Chondrocyte (in vitro differentiated cells): Measurements from ENCODE around the gene FAM163B. TPM values are rescaled to one million over a fixed set of nuclear protein-coding genes. Genes with fewer than 3 reads are reported as not detected.
"Not testable (repeated sequence)": the region's sequence is repeated elsewhere in the genome, so short reads cannot be mapped to it uniquely, and the experiment has no call there.

Experiments
- DNase-seq: peaks from one replicate; pipeline ENCODE4 v3.0.0; 2021; ENCODE audit warnings: mixed read lengths, low spot score
- H3K27ac Mint-ChIP-seq: one replicate; pipeline ENCODE4 v1.8.0; 2021; ENCODE audit warnings: mild to moderate bottlenecking, moderate library complexity, mixed read lengths; ENCODE audit not compliant: unreplicated experiment
- H3K27me3 Mint-ChIP-seq: 2 replicates; pipeline ENCODE4 v1.8.0; 2021; ENCODE audit warnings: low read depth, mixed read lengths
- H3K36me3 Mint-ChIP-seq: 2 replicates; pipeline ENCODE4 v1.8.0; 2021; ENCODE audit warnings: low read depth, mixed read lengths
- H3K4me1 Mint-ChIP-seq: 2 replicates; pipeline ENCODE4 v1.8.0; 2021; ENCODE audit warnings: low read depth, mild to moderate bottlenecking, mixed read lengths
- H3K4me3 Mint-ChIP-seq: one replicate; pipeline ENCODE4 v1.8.0; 2021; ENCODE audit warnings: mild to moderate bottlenecking, moderate library complexity, mixed read lengths; ENCODE audit not compliant: unreplicated experiment
- H3K9me3 Mint-ChIP-seq: 2 replicates; pipeline ENCODE4 v1.8.0; 2021; ENCODE audit warnings: low read depth, mixed read lengths
- total RNA-seq: library from RNA; stranded (reverse); gene quantifications from 3 replicates; pipeline ENCODE4 v1.2.1, GENCODE V29; 2021
- TF ChIP-seq, protein P1 (sequence below): fragments of 200-600 bp; sonication (generic); IDR thresholded peaks from 2 replicates; pipeline ENCODE4 v1.5.0; 2021; ENCODE audit warnings: antibody characterized with exemption, mild to moderate bottlenecking, moderate library complexity

Gene FAM163B
- total RNA-seq, 1 donor from 2014 or later, result not detected

GRCh38 chr9:133566817-133567216 is 42.4 kb downstream of the FAM163B start:
- DNase-seq, result no peak
- Mint-ChIP-seq H3K27ac (no peak overlapping the region), H3K4me1 (peaks cover 7% of the 10 kb centered on the region), H3K4me3 (no peak overlapping the region), H3K9me3 (no peaks in the 10 kb centered on the region), H3K27me3 (peaks cover 22% of the 10 kb centered on the region), H3K36me3 (no peaks in the 10 kb centered on the region)
- TF ChIP-seq, protein P1, sequence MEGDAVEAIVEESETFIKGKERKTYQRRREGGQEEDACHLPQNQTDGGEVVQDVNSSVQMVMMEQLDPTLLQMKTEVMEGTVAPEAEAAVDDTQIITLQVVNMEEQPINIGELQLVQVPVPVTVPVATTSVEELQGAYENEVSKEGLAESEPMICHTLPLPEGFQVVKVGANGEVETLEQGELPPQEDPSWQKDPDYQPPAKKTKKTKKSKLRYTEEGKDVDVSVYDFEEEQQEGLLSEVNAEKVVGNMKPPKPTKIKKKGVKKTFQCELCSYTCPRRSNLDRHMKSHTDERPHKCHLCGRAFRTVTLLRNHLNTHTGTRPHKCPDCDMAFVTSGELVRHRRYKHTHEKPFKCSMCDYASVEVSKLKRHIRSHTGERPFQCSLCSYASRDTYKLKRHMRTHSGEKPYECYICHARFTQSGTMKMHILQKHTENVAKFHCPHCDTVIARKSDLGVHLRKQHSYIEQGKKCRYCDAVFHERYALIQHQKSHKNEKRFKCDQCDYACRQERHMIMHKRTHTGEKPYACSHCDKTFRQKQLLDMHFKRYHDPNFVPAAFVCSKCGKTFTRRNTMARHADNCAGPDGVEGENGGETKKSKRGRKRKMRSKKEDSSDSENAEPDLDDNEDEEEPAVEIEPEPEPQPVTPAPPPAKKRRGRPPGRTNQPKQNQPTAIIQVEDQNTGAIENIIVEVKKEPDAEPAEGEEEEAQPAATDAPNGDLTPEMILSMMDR, result no peak

DNA sequence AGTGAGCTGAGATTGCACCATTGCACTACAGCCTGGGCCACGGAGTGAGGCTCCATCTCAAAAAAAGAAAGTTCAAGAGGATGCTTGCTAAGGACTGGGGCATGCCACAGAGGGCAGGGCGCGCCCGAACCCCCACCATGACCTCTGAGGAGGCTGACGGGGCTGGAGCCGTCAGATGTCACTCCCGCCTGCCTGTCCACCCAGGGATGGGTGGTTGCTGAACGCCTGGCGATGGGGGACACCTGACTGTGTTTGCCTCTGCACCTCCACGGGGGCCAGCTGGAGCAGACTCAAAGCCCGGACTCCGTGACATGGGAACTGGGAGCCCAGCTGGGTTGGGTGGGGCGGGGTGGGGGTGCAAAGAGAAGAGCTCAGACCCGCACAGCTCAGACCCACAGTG is 42.8 kb downstream of the FAM163B start:
- Mint-ChIP-seq H3K27ac (no peak overlapping the region), H3K9me3 (no peaks in the 10 kb centered on the region), H3K4me3 (no peak overlapping the region), H3K36me3 (no peaks in the 10 kb centered on the region), H3K27me3 (peaks cover 22% of the 10 kb centered on the region), H3K4me1 (peaks cover 7% of the 10 kb centered on the region)
- TF ChIP-seq, protein P1, result no peak
- no peak for DNase-seq

DNA sequence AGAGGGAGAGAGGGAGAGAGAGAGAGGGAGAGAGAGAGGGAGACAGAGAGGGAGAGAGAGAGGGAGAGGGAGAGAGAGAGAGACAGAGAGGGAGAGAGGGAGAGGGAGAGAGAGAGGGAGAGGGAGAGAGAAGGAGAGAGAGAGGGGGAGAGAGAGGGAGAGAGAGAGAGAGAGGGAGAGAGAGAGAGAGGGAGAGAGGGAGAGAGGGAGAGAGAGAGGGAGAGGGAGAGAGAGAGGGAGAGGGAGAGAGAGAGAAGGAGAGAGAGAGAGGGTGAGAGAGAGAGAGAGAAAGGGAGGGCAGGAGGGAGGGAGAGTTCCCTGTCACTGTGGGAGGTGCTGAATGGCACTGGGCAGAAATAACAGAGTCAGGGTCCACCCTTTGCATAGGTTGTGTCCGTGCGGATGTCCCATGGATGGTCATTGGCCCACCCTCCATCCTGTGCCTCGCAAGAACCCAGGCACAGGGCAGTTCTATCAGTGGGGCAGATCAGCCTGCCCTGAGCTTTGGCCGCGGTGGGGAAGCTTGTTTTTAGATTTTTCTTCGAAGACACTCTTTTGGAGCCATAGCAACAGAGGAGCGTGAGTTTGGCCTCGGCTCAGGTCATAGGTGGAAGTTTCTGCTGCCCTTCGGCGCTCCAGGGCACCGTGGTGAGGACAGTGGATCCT is 44.6 kb downstream of the FAM163B start:
- Mint-ChIP-seq H3K9me3 (no peaks in the 10 kb centered on the region), H3K27me3 (peaks cover 17% of the 10 kb centered on the region), H3K27ac (no peak overlapping the region), H3K4me3 (no peak overlapping the region), H3K4me1 (peaks cover 11% of the 10 kb centered on the region), H3K36me3 (no peaks in the 10 kb centered on the region)
- no peak for DNase-seq
- TF ChIP-seq, protein P1, result no peak

DNA sequence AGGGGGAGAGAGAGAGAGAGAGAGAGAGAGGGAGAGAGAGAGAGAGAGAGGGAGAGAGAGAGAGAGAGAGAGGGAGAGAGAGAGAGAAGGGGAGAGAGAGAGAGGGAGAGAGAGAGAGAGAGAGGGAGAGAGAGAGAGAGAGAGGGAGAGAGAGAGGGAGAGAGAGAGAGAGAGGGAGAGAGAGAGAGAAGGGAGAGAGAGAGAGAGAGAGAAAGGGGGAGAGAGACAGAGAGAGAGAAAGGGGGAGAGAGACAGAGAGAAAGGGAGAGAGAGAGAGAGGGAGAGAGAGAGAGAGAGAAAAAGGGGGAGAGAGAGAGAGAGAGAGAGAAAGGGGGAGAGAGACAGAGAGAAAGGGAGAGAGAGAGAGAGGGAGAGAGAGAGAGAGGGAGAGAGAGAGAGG is 45.4 kb downstream of the FAM163B start:
- Mint-ChIP-seq H3K27ac (peak overlapping the region; percentile 74), H3K4me1 (peaks cover 14% of the 10 kb centered on the region), H3K27me3 (peaks cover 14% of the 10 kb centered on the region)
- H3K36me3 Mint-ChIP-seq, H3K9me3 Mint-ChIP-seq, H3K4me3 Mint-ChIP-seq, DNase-seq: not testable (repeated sequence)

DNA sequence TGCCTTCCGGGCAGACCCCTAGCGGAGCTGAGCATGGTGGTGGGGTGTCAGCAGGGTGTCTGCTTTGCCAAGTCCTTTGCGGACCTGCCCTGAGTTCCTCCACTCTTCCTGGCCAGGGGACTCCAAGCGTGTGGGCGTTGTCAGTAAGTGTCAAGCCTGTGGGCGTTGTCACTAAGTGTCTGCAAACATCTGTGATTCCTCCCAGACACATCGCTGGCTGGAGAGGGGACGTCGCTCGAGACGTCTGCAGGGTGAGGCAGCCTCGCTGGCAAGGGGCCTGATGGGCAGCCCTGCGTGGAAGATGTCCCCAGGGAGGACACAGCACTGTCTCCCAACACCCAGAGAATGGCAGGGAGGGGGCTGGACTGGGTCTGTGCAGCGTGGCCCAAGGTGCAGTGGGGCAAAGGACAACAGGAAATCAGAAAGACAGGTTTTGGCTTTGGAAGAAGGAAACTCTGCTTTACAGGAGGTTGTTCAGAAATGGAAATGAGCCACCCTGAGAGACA is 45.8 kb downstream of the FAM163B start:
- Mint-ChIP-seq H3K4me3 (no peak overlapping the region), H3K27me3 (peaks cover 13% of the 10 kb centered on the region), H3K27ac (peak overlapping the region; percentile 74), H3K4me1 (peaks cover 19% of the 10 kb centered on the region), H3K9me3 (no peaks in the 10 kb centered on the region), H3K36me3 (no peaks in the 10 kb centered on the region)
- TF ChIP-seq, protein P1, result no peak
- no peak for DNase-seq
